Ishikawa (cell line): ENCODE results near the gene LONP1.

Experiments used
- CEBPB ChIP-seq: IDR thresholded peaks from 2 replicates; pipeline ENCODE4 v1.6.1; 2012
- CREB1 ChIP-seq: IDR thresholded peaks from 2 replicates; pipeline ENCODE4 v1.6.1; 2012; ENCODE audit warnings: low read depth
- EGR1 ChIP-seq: IDR thresholded peaks from 2 replicates; pipeline ENCODE4 v1.6.1; 2012
- EP300 ChIP-seq: IDR thresholded peaks from 2 replicates; pipeline ENCODE4 v1.6.1; 2012; ENCODE audit warnings: borderline replicate concordance
- FOXM1 ChIP-seq: IDR thresholded peaks from 2 replicates; pipeline ENCODE4 v1.6.1; 2012; ENCODE audit warnings: low read depth, borderline replicate concordance
- MAX ChIP-seq: IDR thresholded peaks from 2 replicates; pipeline ENCODE4 v1.6.1; 2012
- NFIC ChIP-seq: IDR thresholded peaks from 2 replicates; pipeline ENCODE4 v1.6.1; 2012
- RAD21 ChIP-seq: IDR thresholded peaks from 2 replicates; pipeline ENCODE4 v1.6.1; 2012; ENCODE audit warnings: low read depth
- REST ChIP-seq: IDR thresholded peaks from 2 replicates; pipeline ENCODE4 v1.6.1; 2012; ENCODE audit warnings: low read depth, mild to moderate bottlenecking
- TAF1 ChIP-seq: IDR thresholded peaks from 2 replicates; pipeline ENCODE4 v1.6.1; 2012; ENCODE audit warnings: low read depth, mild to moderate bottlenecking
- TCF12 ChIP-seq: IDR thresholded peaks from 2 replicates; pipeline ENCODE4 v1.6.1; 2012; ENCODE audit warnings: low read depth
- TEAD4 ChIP-seq: IDR thresholded peaks from 2 replicates; pipeline ENCODE4 v1.6.1; 2012
- USF1 ChIP-seq: IDR thresholded peaks from 2 replicates; pipeline ENCODE4 v1.6.1; 2012
- YY1 ChIP-seq: IDR thresholded peaks from 2 replicates; pipeline ENCODE4 v1.6.1; 2012; ENCODE audit warnings: low read depth
- ZBTB7A ChIP-seq: IDR thresholded peaks from 2 replicates; pipeline ENCODE4 v1.6.1; 2012; ENCODE audit warnings: low read depth

LONP1 gene

GRCh38 chr19:5711025-5711424 lies 8.9 kb downstream of the LONP1 start:
- no peak for TF ChIP-seq EGR1
- TF ChIP-seq FOXM1, result no peak
- TF ChIP-seq CREB1, result no peak
- no peak for TF ChIP-seq TCF12
- TF ChIP-seq YY1, result no peak
- no peak for TF ChIP-seq EP300
- no peak for TF ChIP-seq TAF1
- no peak for TF ChIP-seq RAD21
- TF ChIP-seq REST, result no peak
- TF ChIP-seq MAX, result no peak
- no peak for TF ChIP-seq NFIC
- no peak for TF ChIP-seq TEAD4
- no peak for TF ChIP-seq CEBPB

- no peak for TF ChIP-seq NFIC
- no peak for TF ChIP-seq TCF12
- no peak for TF ChIP-seq CEBPB
- no peak for TF ChIP-seq RAD21
- no peak for TF ChIP-seq TEAD4
- TF ChIP-seq USF1, result no peak
- TF ChIP-seq FOXM1, result no peak
- no peak for TF ChIP-seq CREB1
- no peak for TF ChIP-seq MAX
- no peak for TF ChIP-seq YY1
- TF ChIP-seq TAF1, result no peak
- TF ChIP-seq ZBTB7A, result no peak
- no peak for TF ChIP-seq EGR1
- no peak for TF ChIP-seq EP300
- no peak for TF ChIP-seq REST
These were observed 12.1 kb downstream of the LONP1 start for GRCh38 chr19:5707576-5708575.

- TF ChIP-seq TEAD4 (no peak), NFIC (no peak), RAD21 (no peak), YY1 (no peak), REST (no peak), TCF12 (no peak), CREB1 (no peak), FOXM1 (no peak), EGR1 (no peak), EP300 (no peak), MAX (no peak), USF1 (no peak), ZBTB7A (no peak), TAF1 (no peak), CEBPB (no peak)
These were observed 12.9 kb downstream of the LONP1 start for GRCh38 chr19:5706876-5707573.
